ENCODE measurements around the gene PLA2R1.

DNA sequence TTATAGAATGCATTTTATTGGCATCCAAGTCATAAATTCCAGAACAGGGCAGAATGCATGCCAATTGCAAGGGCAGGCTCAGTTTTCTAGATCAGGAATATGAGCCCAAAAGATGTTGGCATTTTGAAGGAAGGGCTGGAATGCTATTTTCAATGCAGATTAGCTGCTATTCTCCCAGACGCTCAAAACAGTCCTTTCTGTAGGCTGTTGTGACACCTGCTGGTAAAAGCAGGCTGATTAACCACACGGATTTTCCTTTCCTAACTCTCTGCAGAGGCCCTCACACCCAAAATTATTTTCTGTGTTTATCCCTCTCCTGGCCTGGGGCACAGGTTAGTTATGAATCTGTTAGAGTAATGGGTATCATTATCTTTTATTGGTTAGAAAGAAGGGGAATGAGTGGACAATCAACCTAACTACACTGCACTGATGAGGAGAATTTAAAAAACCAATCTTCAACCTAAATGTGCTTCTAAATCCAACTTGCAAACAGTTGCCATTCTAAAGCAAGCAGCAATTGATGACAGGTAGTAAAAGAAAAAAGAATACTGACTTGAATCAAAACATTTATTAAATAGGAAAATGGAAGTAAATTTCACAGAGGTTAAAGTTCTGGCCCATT is 94.0 kb downstream of the PLA2R1 start:
- TF ChIP-seq, protein P1, sequence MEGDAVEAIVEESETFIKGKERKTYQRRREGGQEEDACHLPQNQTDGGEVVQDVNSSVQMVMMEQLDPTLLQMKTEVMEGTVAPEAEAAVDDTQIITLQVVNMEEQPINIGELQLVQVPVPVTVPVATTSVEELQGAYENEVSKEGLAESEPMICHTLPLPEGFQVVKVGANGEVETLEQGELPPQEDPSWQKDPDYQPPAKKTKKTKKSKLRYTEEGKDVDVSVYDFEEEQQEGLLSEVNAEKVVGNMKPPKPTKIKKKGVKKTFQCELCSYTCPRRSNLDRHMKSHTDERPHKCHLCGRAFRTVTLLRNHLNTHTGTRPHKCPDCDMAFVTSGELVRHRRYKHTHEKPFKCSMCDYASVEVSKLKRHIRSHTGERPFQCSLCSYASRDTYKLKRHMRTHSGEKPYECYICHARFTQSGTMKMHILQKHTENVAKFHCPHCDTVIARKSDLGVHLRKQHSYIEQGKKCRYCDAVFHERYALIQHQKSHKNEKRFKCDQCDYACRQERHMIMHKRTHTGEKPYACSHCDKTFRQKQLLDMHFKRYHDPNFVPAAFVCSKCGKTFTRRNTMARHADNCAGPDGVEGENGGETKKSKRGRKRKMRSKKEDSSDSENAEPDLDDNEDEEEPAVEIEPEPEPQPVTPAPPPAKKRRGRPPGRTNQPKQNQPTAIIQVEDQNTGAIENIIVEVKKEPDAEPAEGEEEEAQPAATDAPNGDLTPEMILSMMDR (IDR thresholded peaks at IDR 0.05; ENCODE audit: insufficient read depth, low read length, poor library complexity, severe bottlenecking) = no peak
- no peak for TF ChIP-seq EZH2phosphoT487 (conservative IDR thresholded peaks at IDR 0.05; ENCODE audit: low read length)
